Measurements from ENCODE around the gene RPS6KA2.

The RPS6KA2 gene

GRCh38 chr6:166441325-166442078 is 185.5 kb downstream of the RPS6KA2 start:
- no peak for DNase-seq

GRCh38 chr6:166440729-166441128 is 186.3 kb downstream of the RPS6KA2 start:
- no peak for DNase-seq

- no peak for DNase-seq
These were observed 186.9 kb downstream of the RPS6KA2 start for GRCh38 chr6:166440106-166440505.

- no peak for DNase-seq
These were observed 187.5 kb downstream of the RPS6KA2 start for GRCh38 chr6:166439366-166440091.

GRCh38 chr6:166438211-166438861 is 188.7 kb downstream of the RPS6KA2 start:
- no peak for DNase-seq

GRCh38 chr6:166437661-166438060 is 189.4 kb downstream of the RPS6KA2 start:
- DNase-seq, result no peak

- no peak for DNase-seq
These were observed 190.6 kb downstream of the RPS6KA2 start for GRCh38 chr6:166436195-166437139.

GRCh38 chr6:166435574-166435973 is 191.5 kb downstream of the RPS6KA2 start:
- no peak for DNase-seq

- DNase-seq, result no peak
These were observed 192.7 kb downstream of the RPS6KA2 start for GRCh38 chr6:166434336-166434735.

GRCh38 chr6:166433096-166433495 is 194.0 kb downstream of the RPS6KA2 start:
- DNase-seq, result no peak

GRCh38 chr6:166430269-166430668 is 196.8 kb downstream of the RPS6KA2 start:
- no peak for DNase-seq

GRCh38 chr6:166424431-166424830 is 202.6 kb downstream of the RPS6KA2 start:
- DNase-seq, result no peak

- DNase-seq, result no peak
These were observed 203.3 kb downstream of the RPS6KA2 start for GRCh38 chr6:166423781-166424180.

- DNase-seq, result no peak
These were observed 203.9 kb downstream of the RPS6KA2 start for GRCh38 chr6:166423051-166423745.

GRCh38 chr6:166422201-166422940 is 204.7 kb downstream of the RPS6KA2 start:
- no peak for DNase-seq

GRCh38 chr6:166420351-166420750 is 206.7 kb downstream of the RPS6KA2 start:
- DNase-seq, result no peak

- DNase-seq, result no peak
These were observed 207.3 kb downstream of the RPS6KA2 start for GRCh38 chr6:166419717-166420116.

GRCh38 chr6:166419286-166419685 is 207.8 kb downstream of the RPS6KA2 start:
- DNase-seq, result no peak

- DNase-seq, result no peak
These were observed 208.3 kb downstream of the RPS6KA2 start for GRCh38 chr6:166418691-166419143.

- no peak for DNase-seq
These were observed 209.8 kb downstream of the RPS6KA2 start for GRCh38 chr6:166417285-166417691.

- DNase-seq, result no peak
These were observed 211.2 kb downstream of the RPS6KA2 start for GRCh38 chr6:166415833-166416347.

All from fibroblast of skin of scalp (primary cell).